ENCODE results near the gene PRTN3.
"Not testable (repeated sequence)": the region's sequence is repeated elsewhere in the genome, so short reads cannot be mapped to it uniquely, and the experiment has no call there.

The PRTN3 gene

DNA sequence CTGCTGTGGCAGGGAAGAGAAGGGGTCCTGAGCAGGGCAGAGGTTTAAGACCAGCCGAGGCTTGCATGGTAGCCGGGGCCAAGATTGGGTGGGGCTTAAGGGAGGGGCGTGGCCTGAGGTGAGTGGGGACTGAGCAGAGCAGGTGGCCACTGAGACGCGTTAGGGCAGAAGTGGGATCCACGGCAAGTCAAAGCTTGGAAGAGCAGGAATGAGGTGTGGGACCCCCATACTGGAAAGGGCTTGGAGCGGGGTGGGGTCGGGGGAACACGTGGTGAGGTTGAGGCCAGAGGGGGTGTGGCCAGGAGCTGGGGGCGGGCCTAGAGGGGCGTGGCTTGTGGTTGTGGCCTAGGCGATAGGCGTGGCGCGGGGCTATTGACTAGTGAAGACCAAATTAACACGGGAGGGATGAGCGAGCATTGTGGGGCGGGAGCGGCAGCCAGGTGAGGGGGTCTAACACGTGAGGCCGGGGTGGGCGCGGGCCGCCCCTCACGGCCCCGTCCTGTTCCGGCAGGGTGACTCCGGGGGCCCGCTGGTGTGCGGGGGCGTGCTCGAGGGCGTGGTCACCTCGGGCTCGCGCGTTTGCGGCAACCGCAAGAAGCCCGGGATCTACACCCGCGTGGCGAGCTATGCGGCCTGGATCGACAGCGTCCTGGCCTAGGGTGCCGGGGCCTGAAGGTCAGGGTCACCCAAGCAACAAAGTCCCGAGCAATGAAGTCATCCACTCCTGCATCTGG, 21.9 kb downstream of the PRTN3 start:
- peak; percentile 45 to 73 for DNase-seq (ENCODE audit: extremely low read depth in 1 of 2, low read depth in 1 of 2)

DNA sequence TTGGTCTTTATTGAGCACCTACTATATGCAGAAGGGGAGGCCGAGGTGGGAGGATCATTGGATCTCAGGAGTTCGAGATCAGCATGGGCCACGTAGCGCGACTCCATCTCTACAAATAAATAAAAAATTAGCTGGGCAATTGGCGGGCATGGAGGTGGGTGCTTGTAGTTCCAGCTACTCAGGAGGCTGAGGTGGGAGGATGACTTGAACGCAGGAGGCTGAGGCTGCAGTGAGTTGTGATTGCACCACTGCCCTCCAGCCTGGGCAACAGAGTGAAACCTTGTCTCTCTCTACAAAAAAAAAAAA, 22.5 kb downstream of the PRTN3 start:
- no peak for DNase-seq (ENCODE audit: extremely low read depth in 1 of 2, low read depth in 1 of 2)

DNA sequence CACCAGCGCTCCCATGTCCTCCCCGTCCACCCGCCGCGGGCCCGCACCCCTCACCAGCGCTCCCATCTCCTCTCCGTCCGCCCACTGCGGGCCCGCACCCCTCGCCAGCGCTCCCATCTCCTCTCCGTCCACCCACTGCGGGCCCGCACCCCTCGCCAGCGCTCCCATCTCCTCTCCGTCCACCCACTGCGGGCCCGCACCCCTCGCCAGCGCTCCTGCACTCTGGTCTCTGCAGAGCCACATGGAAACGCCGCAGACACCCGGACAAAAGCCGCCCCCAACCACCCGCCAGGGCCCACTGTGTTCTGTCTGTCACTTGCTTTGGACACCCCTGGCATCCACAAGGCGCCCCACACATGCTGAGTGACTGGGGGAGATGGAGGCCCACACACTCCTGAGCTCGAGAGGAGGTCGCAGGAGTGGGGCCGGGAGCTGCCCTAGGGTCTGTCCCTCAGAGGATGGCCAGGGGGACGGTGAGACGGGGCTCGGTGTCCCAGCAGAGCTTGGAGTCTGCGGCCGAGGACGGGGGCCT, 26.0 kb downstream of the PRTN3 start:
- DNase-seq (ENCODE audit: extremely low read depth in 1 of 2, low read depth in 1 of 2) = no peak

- DNase-seq (ENCODE audit: extremely low read depth in 1 of 2, low read depth in 1 of 2) = no peak
Observed at GRCh38 chr19:867301-867793, 26.5 kb downstream of the PRTN3 start.

DNA sequence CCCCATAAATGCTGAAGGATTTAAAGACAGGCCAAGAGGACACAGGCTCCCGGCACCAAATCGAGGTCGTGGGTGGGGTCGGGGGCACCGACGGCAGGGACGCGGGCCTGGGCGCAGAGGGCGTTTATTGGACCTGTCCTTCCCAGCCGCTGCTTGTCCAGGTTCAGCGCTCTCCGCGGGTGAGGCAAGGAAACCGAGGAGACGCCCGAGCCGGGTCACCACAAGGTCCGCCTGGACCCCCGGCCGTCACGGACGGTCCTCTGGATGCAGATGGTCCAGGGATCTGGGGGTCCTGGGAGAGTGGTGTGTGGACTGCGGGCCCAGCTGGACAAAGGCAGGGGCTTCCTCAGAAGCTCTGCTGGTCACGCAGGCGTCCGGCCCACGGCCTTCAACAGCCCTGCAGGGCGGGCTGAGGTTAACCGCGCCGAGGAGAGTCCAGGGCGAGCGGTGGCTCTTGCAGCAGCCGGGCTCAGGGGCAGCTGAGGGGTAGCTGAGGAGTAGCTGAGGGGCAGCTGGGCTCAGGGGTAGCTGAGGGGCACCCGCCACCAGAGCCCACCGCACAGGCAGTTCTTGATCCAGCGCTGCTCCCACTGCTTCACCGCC, 27.2 kb downstream of the PRTN3 start:
- no peak for DNase-seq (ENCODE audit: extremely low read depth in 1 of 2, low read depth in 1 of 2)

GRCh38 chr19:868458-869244, 27.9 kb downstream of the PRTN3 start:
- DNase-seq (ENCODE audit: extremely low read depth in 1 of 2, low read depth in 1 of 2) = no peak

DNA sequence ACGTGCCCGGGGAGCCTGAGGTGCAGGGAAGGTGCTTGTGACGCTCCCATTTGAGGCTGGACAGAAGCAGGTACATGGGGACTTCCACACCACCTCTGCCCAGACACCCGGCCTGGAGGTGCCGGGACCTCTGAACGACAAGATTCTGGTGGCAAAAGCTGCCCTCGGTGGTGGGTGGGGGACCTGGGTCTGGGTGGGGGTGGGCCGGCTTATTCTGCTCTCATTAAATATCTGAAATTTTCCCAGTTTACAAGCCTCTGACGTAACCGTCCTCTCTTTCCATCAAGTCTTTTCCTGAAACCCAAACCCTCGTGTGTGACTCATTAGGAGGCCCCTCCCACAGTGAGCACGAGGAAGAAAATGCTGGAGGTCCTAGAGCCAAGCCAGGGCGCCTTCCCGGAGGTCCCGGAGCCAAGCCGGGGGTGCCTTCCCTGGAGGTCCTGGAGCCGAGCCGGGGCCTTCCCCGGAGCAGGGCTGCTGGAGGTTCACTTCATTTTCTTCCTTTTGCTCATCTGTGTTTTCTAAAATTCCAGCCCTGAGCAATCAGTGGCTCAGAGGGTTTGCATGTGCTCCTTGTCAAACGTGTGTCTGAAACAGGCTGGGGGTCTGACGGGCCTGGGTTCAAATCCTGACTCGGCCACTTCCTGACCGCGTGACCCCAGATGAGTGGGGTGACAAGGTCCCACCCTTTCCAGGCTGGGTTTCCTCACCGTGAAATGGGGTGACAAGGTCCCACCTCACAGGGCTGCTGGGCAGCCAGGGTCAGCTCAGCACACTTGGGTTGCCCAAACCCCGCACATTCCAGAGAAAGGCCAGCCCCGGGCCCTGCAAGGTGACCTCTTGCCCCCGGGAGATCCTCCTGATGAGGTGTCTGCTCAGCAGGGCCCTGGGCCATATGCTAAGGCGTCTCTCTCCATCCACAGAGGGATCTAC, 28.7 kb downstream of the PRTN3 start:
- no peak for DNase-seq (ENCODE audit: extremely low read depth in 1 of 2, low read depth in 1 of 2)

DNA sequence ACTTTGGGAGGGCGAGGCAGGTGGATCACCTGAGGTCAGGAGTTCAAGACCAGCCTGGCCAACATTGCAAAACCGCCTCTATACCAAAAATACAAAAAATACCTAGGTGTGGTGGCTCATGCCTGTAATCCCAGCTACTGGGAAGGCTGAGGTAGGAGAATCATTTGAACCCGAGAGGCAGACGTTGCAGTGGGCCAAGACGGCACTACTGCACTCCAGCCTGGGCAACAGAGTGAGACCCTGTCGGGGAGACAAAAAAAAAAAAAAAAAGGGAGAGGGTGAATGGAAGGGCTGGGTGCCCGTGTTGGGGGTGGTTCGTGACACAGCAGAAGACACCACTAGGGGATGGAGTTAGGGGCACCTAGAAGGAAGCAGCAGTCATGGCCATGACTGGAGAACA, 29.5 kb downstream of the PRTN3 start:
- DNase-seq (ENCODE audit: extremely low read depth in 1 of 2, low read depth in 1 of 2) = no peak

- no peak for DNase-seq (ENCODE audit: extremely low read depth in 1 of 2, low read depth in 1 of 2)
Observed at GRCh38 chr19:870963-871401, 30.2 kb downstream of the PRTN3 start.

- peak in 1 of 2 donors; percentile 10 for DNase-seq (ENCODE audit: extremely low read depth in 1 of 2, low read depth in 1 of 2)
Observed at GRCh38 chr19:871446-872265, 30.9 kb downstream of the PRTN3 start.

DNA sequence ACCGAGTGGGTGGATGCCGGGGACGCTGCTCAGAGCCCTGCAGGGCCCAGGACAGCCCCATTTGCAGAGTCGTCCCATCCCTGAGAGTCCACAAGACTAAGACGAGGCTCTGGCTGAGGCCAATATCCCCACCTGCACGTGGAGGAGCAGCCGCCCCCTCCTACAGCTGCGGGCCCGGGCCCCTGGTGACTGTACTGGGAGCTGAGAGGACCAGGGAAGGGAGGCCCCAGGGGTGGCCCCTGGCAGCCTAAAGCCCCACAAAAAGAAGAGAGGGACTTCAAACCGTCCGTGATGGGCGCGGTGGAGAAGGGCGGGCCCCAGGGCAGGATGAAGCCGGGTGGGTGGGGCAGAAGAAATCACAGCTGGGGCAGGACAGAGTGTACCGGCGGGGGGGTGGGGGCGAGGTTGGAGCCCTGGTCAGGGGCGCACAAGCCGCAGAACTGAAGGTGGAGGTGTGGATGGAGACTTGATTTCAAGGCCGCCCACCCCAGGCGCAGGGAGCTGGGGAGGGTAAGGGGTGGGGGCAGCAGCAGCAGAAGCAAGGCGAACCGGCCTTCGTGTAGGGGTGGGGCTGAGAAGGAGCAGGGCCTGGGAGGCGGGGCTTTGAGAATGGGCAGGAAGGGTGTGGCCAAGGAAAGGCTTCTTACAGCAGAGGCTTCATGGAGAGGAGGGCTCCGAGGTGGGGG, 31.6 kb downstream of the PRTN3 start:
- peak in 1 of 2 donors; percentile 88 for DNase-seq (ENCODE audit: extremely low read depth in 1 of 2, low read depth in 1 of 2)

DNA sequence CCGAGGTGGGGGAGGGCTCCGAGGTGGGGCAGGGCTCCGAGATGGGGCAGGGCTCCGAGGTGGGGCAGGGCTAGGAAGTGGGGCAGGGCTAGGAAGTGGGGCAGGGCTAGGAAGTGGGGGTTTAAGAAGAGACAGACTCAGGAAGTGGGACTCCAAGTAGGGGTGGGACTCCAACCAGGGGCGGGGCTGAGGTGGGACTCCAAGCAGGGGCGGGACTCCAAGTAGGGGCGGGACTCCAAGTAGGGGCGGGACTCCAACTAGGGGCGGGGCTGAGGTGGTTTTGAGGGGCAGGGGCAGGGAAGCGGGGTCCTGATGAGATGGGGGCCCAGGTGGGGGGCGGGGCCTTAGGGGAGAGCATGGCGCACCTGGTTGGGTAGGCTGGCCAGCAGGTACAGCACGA, 32.3 kb downstream of the PRTN3 start:
- DNase-seq (ENCODE audit: extremely low read depth in 1 of 2, low read depth in 1 of 2) = peak; percentile 43 to 73

- DNase-seq (ENCODE audit: extremely low read depth in 1 of 2, low read depth in 1 of 2) = no peak
Observed at GRCh38 chr19:873561-874041, 32.8 kb downstream of the PRTN3 start.

GRCh38 chr19:875265-875879, 34.6 kb downstream of the PRTN3 start:
- no peak for DNase-seq (ENCODE audit: extremely low read depth in 1 of 2, low read depth in 1 of 2)

DNA sequence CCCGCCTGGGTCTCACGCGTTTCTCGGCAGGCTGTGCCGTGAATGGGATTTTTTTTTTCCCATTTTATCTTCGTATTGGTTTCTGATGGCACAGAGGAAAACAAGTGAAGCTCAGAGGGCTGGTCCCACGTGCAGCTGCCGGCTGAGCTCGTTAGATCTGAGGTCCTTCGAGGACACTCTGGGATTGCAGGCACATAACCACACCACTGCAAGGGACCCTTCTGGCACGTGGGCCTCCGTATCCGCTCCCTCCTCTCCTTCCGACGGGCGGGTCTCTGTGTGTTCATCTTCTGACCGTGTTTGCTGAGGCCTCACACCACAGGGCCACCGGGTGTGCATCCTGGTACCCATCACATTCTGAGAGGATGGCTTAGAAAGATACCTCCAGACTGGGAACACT, 35.3 kb downstream of the PRTN3 start:
- DNase-seq (ENCODE audit: extremely low read depth in 1 of 2, low read depth in 1 of 2) = no peak

DNA sequence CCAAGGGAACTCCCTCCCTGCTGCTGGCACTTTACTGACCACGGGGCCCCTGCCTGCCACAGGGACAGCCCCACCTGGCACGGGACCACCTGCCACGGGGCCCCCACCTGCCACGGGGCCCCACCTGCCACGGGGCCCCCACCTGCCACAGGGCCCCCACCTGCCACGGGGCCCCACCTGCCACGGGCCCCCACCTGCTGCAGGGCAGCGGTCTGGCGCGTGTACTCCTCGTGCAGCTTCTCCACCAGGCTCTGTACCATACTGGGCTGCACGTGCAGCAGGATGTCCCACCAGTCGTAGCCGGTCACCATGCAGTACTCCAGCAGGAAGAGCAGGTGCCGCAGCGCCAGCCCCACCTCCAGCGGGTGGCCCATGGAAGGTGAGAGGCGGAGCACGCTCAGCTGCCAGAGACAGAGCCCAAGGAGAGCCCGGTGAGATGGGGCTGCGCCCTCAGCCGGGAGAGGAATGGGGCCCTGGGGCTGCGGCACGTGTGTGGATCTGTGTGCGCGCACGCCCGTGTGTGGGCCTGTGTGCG, 36.0 kb downstream of the PRTN3 start:
- DNase-seq (ENCODE audit: extremely low read depth in 1 of 2, low read depth in 1 of 2) = no peak

DNA sequence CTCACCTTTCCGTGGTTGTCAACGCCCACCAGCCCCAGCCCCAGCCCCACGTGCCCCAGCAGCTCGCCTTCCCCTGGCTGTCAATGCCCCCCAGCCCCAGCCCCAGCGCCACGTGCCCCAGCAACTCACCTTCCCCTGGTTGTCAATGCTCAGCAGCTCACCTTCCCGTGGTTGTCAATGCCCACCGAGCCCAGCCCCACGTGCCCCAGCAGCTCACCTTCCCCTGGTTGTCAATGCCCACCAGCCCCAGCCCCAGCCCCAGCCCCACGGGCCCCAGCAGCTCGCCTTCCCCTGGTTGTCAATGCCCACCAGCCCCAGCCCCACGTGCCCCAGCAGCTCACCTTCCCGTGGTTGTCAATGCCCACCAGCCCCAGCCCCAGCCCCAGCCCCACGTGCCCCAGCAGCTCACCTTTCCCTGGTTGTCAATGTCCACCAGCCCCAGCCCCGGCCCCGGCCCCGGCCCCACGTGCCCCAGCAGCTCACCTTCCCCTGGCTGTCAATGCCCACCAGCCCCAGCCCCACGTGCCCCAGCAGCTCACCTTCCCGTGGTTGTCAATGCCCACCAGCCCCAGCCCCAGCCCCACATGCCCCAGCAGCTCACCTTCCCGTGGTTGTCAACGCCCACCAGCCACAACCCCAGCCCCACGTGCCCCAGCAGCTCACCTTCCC, 37.3 kb downstream of the PRTN3 start:
- DNase-seq (ENCODE audit: extremely low read depth in 1 of 2, low read depth in 1 of 2) = not testable (repeated sequence)
